NCI-H2196 (cell line): ENCODE measurements around the gene NALCN.

ENCODE experiments used
- DNase-seq: peaks from one replicate; lab custom pipeline; 2025; ENCODE audit not compliant: unreplicated experiment; lab: John Stamatoyannopoulos, UW

The NALCN gene

DNA sequence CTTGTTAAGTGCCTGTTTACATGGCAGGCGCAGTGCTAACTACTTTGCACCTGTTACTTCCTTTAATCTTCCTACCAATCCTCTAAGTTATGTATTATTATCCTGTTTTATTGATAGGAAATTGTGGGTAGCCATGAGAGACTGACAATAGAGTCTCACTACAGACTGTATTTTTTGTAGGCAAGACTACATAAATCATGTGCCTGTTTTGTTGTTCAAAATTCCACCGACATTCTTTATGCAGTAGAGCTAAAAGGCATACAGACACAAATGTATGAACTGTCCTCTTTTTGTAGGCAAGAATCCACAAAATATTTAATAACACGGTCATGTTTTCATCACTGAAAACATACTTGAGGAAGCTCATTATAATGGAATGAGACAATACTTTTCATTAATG is 205.5 kb downstream of the NALCN start:
- DNase-seq, result no peak

DNA sequence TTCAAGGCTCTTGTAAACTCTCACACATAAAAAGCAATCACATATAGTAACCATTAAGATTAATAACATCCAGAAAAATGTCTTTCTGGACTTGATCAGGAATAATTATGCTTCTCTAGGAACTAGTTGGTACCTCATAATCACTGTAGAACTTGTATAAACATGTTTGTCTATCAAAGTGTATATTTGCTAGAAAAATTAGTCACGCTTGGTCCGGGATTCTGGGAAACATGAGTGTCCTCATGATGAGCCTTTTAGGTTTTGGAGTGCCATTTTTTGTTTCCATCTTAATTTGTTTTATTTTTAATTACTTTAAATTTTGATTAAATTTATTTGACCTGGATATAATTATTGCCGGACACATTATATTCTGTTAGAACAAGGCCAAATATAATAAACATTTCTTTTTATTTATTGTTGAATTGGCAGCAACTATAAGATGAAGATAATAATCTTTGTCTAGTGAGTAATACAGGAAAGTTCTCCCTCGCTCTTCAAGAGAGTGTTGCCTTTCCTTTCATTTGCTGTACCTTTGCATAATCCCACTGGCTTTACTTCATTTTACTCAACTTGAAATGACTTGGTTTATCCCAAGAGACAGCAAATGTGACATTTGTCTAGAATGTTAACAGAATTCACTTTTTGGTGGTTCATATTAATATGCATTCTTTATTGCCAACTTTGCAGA is 207.0 kb downstream of the NALCN start:
- no peak for DNase-seq

DNA sequence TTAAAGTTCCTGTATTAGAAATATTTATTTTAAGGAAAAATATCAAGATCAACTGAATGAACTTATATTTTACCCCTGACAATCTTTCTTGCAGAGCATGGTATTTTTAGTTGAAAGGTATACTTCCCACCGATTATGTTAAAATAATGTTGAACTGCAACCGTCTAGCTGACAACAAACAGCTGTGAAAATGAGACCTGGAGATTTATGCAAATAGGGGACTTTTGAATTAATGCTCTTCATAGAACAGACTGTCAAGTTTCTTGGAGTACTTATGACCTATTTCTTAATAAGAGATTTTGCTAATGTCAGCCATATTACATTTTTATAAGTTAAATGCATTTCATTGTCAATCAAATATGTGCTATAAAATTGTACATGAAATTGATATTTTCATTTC is 210.9 kb downstream of the NALCN start:
- DNase-seq, result no peak

DNA sequence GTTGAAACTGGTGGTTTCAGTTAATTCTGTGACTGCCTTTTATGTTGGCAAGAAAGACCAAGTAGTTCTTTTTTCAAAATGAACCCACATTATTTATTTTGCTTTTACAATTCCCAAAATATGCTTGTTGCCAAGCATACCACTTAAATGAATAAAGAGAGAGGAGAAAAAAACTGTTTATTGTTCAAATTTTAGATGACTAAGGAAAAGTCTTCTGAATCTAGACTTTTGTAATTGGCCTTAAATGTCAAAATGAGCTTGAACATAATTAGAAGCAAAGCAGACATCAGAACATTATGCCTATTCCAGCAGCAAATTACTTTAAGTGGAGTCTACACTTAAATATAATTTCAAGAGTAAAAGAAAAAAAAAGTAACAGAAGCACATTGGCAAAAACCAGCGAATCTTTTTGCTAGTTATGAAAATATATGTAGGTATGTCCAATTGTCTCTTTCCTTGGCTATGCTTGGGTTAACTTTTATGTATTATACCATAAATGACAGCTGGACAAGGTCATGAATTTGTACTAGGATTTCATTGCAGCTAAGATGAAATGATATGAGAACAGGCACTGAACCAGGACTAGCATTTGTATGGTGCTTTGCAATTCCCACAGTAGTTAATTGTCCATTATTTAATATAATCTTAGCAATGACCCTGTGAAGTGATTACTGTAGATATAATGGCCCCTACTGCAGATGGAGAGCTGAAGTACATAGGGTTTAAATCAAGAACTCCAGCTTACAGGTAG is 211.9 kb downstream of the NALCN start:
- no peak for DNase-seq

DNA sequence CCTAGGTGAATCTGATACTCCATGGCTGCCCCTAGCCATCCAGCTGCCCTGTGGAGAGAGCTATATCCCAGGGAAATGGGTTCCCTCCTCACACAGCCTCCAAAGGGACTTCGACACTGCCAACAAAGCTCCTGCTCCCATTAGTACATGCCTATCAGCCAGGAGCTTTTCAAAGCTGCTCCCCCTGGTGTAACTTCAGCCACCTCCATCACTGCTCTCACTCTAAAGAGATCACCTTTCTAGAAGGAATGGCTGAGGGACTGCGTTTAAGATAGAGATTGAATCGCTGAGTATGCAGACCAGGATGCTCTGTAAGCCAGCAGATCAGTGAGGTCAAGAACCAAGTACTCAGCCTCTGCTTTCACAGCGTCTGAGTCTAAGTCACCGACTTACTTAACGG is 213.7 kb downstream of the NALCN start:
- DNase-seq, result no peak

DNA sequence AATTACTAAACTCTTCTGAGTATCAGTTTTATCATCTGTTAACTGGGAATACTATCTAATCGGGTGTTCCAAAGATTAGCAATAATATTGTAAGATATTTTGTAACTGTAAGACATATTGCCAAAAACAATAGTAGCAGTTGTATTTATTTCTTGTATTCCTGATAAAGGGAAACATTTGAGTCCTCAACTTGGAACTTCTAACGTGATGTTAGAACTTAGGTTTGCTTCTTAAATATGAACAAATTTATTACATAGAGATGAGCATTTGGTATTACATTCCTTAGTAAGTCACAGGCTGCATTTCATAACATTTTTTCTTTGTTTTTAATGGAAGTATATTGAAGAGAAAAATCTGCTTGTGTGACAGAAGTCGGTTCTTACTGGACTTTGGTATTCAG is 225.3 kb downstream of the NALCN start:
- no peak for DNase-seq

DNA sequence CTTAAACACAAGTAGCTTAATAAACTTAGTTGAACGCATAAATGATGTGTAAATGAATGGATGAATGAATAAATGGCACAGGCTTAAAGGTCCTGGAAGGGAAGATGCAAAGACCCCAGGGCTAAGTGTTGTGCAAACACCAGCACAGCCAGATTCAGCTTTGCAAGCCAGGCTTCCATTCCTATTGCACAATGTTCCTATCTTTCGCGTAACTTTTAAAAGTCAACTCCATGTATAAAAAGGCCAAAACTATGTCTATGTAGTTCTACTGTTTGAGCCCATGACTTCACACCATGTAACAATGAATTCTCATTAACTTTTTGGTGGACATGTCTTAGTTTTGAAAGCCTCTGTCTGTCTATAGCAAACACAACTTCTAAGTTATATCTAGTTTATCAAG is 226.0 kb downstream of the NALCN start:
- no peak for DNase-seq

DNA sequence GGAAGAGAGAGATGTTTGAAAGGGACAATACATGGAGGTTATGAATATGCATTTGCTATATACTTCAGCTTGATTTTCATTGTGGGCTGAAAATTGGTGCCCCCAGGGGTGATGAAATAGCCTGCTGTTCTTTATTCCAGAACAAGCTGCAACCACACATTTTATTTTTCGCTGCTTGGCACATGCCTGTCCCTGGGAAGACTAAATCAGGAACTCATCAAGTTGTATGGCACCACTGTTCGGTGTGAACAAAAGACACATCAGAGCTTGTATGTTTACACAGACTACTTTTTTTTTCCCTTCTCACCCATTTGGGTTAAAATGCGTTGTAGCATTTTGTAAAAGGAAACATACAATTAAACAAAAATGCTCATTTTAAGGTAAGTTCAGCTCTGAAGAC is 230.7 kb downstream of the NALCN start:
- no peak for DNase-seq

DNA sequence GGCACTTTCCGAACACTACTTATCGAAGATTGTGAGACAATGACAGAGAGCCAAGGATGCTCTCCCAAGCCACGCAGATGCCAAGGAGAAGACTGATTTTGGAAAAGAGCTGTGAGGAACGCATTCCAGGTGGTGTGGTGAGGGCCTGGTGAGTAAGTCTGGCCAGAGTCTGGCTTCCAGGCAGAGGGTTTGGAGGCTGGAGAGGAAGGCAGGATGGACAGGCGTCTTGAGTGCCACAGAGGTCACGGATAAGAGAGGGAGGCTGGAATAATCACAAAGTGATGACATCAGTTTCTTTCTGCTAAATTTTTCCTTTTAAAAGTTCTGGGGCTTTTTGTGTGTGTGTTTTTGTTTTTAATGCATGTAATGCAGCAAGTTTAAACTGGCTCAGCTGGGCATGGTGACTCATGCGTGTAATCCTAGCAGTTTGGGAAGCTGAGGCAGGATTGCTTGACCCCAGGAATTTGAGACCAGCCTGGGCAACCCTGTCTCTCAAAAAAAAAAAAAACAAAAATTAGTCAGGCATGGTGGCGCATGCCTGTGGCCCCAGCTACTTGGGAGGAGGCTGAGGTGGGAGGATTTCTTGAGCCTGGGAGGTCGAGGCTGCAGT is 235.1 kb downstream of the NALCN start:
- no peak for DNase-seq

DNA sequence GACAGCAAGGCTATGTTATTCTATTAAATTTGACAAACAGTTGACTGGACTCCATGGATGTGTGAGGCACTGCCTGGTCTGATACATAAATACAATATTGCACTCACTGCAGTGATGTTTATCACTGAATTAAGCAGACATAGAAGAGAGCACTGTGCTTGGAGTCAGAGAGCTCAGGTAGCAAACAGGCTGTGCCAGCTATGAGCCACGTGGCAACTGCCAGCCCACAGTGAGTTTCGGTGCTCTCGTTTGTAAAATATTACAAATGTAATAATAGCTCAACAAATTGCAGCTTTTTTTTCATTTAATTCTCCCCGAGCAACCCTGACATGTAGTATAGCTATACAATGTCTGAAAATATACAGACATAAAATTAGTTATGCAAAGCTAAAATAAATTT is 237.3 kb downstream of the NALCN start:
- DNase-seq, result no peak

DNA sequence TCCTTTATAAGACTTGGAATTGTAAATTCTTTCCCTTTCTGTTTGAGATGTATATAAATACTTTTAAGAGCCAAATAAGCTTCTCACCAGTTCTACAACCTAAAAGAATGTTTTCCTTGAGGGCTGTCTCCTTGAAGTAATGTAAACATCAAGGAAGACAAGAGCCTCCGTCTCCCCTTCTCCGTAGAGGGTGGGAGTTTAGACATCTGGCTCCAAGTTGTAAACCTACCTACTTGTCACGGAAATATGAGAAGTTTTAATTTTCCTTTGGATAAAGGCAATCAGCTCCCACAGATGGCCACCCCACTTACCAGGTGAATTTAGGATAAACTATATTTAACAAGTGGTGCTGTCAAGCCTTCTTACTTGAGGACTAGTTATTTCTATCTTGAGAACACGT is 237.9 kb downstream of the NALCN start:
- DNase-seq, result no peak

DNA sequence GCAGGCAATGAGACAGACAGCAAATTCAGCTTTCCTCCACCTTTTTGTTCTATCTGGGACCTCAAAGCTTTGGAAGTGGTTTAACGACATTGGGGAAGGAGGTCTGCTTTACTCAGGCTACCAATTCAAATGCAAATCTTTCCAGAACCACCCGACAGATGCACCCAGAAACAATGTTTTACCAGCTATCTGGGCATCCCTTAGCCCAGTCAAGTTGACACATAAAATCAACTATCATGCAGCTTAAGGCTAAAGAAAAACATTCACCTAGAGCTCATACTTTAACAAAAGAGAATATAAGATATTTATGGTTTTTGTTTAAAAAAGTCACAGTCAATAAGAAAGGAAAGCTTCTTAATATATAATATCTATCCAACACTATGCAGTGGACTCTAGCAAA is 246.0 kb downstream of the NALCN start:
- DNase-seq, result no peak

DNA sequence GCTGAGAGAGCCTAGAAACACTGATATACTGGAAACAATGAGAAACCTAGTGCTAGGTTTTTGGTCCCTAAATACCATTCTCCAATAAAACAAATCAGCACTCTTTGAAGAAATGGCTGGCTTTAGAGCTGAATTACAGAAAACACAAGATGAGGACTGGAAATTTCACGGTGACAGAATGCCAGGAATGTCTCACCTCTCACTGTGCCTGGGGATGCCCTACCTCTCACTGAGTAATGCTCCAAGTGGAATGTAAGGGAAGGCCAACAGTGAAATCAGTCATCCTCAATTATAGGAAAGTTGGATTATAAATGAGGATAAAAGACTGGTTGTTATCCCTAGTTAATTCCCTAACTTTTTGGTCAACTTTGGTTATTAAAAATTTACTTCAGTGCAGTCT is 259.0 kb downstream of the NALCN start:
- no peak for DNase-seq

DNA sequence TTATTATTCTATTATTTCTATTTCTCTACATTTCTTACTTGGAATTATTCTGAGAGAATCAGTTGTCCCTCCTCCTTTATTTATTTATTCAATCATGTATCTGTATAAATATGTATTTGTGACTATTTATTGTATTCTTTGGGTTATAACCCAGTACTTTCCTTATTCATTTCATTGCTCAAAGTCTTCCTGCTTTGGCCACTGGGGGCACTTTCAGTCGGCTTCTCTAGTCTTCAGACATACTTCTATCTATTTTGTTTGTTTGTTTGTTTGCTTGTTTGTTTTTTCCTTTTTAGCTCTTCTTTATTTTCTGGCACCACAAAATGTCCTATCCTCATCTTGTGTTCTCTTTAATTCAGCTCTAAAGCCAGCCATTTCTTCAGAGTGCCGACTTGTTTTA is 260.4 kb downstream of the NALCN start:
- DNase-seq, result no peak

DNA sequence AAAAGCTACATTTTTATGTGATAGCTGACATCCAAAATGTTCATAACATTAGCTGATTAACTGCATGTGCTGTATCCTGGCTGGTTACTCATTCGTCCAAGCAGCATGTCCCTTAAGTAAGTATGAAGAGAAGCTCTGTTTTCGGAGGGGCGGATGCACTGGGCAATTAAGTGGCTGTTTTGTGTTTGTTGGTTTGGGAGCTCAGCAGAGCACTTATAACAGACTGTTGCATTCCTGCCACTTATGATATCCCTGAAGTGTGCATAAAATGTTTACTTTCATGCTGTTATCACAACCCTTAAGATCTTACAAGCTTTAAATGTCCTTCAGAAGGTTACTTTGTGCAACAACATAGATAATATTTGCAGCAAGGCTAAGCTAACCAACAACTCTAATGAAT is 264.1 kb downstream of the NALCN start:
- no peak for DNase-seq

DNA sequence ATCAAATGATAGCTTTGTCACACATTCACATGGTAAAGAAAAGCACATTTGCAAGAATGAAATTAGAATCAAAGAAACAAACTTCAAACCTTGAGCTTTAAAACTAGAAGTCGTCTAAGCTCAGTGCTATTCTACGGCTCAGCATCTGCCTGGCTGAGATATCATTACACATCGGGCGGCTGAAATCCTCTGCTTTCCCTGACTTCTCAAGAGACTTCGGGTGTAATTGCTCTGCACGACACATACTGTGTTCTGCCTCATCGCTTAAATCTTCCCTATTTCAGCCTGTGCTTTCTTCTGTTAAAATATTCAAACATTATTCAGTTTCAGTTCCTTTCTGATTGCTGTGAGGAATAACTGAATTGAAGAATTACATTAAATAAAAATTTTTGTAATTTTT is 265.3 kb downstream of the NALCN start:
- DNase-seq, result no peak

DNA sequence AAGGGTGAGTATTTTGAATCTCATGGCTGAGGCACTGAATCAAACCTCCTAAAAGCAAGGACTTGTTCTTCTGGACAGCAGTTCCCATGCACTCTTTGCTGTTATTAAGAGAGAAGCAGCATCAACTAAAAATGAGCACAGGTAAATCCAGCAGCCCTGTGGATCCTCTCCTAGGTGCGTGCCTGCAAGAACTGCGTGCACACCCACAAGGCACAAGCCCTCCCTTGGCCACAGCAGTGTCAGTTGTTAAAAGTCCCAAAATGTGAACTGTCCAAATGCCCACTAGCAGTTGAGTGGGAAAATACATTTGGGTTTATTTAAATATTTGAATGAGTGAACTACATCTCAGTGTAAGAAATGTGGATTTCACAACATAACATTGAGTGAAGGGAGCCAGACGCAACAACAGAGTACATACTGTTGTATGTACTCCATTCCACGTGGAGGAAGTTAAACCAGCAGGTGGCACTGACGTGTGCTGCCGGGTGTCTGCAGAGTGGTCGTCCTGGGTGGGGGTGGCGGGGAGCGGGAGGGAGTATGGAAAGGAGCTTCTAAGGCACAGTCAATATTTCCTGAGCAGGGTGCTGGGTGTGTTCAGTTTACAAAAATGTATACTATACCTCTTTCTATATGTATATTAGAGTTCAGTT is 266.4 kb downstream of the NALCN start:
- DNase-seq, result no peak

DNA sequence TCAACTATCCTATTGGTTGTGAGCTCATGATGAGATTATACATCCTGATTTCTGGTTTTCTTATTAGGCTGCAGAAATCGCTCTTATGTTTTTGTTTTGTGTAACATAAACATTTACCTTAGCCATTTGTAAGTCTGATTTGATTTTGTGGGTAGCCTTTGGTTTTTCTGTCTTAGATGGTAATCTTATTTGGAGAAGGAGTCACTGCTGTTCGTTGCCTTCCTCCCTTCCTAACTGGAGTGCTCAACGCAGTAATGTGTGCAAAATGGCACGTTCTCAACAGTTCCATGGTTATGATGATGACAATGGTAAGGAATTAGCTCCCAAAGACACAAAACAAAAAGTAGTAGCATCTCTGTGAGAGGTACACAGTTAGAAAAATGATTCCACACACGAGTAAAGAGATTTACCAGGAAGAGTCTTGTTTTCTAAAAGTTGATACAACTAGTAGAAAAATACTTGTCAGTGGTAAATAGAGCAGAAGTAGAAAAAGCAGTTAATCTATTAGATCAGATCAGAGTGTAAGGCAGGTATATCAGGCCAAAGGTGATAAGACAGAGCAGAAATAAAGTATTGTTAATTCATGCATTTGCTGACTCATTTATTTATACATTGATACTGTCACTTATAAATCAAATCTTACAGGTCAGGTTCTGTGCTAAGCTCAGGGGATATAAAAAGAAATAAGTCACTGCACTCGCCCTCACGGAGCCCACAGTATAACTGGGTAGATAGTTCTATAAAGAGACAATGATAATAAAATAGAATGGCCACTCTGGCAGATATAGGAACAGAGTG is 270.0 kb downstream of the NALCN start:
- DNase-seq, result no peak

DNA sequence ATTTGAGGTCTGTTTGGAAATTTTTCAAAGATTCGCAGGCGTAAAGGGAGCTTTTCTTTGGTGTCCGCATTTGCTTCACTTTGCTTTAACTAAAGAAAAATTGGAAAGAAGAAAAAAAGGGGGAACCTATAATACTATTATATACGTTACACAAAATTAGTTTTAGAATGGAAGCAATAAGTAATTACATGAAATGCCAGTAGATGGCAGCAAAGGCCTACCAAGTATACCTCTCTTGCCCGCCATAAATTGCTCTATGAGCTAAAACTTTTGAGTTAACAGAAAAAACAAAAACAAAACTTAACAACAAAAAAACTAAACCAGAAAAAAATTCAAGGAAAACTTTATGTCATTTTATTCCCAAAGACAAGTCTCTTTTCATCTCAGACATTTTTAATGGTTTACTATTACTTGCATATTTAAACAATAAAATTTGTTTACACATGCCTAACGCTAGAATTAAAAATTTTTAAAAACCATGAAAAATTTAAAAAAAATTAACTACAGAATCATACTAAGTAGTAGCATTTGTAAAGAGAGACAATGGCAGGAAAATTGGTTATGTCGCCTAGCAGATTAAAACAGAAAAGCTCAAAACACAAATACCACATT is 271.4 kb downstream of the NALCN start:
- peak; percentile 29 for DNase-seq

DNA sequence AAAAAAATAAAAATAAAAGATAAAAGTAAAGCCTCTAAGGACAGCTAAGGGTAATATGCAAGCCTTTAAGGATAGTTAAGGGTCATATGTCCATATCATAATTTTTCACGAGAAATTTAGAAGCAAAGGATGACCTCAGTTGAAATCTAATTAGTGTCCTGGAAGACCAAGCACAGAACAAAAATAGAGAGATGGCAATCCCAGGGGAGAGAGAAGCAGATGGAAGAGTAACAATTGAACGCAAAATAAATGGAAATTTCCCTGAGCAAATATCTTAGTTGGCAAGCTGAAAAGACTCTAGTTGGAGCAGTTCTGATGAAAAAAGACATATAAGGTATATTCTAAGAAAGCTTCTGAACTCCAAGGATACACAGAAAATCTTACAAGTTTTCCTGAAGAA is 275.4 kb downstream of the NALCN start:
- DNase-seq, result no peak
